GM19468 (cell line): ENCODE data around the gene PDIK1L.

ENCODE experiments used
- ATAC-seq: cut with Tn5 transposase; IDR thresholded peaks from one replicate; pipeline ENCODE4 v1.9.1; 2021; ENCODE audit warnings: mild to moderate bottlenecking, moderate library complexity, moderate number of reproducible peaks; ENCODE audit not compliant: unreplicated experiment; ENCODE audit errors: extremely low read depth

The PDIK1L gene

DNA sequence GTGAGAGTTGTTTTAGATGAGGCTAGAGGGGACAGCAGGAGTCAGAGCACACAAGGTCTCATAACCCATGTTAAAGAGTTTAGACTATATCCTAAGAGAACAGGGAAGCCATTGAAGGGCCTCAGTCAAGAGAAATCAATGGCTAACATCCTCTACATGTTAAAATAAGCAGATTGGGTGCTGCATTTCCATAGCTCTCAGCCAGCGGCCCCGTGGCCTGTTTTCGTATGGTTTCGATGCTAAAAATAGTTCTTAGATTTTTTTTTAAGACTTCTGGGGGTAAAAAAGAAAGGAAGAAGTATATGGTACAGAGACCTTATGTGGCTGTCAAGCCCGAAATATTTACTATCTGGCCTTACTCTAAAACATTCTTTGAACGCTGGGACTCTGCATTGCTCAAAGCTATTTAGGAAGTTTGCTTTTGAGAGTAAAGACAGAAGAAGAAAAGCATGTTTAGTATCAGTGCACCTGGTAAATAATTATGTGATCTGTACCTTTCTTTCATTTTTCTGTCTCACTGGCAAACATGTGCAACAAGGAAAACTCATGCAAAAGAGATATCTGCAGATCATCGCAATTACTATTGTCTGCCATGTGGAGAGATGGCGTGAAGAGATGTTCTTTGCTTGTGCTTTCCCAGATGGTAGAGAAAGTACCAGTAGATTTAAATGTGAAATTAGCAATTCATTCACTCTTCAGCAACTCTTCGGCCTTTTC, 8.4 kb downstream of the PDIK1L start:
- no peak for ATAC-seq

DNA sequence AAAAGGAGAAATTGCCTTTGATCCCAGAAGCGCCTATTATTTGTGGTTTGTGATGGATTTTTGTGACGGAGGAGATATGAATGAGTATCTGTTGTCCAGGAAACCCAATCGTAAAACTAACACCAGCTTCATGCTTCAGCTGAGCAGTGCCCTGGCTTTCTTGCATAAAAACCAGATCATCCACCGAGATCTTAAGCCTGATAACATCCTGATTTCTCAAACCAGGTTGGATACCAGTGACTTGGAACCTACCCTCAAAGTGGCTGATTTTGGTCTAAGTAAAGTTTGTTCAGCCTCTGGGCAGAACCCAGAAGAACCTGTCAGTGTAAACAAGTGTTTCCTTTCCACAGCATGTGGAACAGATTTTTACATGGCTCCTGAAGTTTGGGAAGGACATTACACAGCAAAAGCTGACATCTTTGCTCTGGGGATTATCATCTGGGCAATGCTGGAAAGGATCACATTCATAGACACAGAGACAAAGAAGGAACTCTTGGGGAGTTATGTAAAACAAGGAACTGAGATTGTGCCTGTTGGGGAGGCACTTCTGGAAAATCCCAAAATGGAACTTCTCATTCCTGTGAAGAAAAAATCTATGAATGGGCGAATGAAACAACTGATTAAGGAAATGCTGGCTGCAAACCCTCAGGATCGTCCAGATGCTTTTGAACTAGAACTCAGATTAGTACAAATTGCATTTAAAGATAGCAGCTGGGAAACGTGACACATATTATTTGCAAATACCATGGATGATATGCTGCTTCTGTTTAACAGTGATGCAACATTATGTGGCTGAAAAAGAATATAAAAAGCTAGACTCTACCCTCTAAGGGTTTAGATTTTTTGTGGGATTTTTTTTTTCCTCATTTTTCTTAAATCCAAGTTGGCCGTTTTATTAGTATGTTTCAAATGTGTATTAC, 10.5 kb downstream of the PDIK1L start:
- no peak for ATAC-seq

- no peak for ATAC-seq
Measured at GRCh38 chr1:26122988-26123973, 11.7 kb downstream of the PDIK1L start.

- ATAC-seq: no peak
Measured at GRCh38 chr1:26124418-26125331, 13.1 kb downstream of the PDIK1L start.

- no peak for ATAC-seq
Measured at GRCh38 chr1:26125382-26125781, 13.8 kb downstream of the PDIK1L start.

DNA sequence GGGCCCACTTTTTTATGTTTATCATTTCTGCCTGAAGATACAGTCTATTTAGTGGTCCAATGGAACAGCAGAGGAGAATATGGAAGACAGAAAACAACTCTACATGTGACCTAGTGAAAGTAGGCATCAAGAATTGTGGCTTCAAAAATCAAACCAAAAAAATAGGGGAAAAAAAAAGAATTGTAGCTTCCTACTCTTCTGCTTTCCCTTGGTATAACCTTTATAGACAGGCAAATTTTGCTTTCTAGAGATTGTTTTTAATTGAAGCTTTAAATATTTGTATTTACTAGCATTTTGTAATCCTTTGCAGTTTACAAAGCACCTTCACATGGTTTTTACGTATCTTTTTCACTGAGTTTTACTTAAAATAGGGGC, 14.3 kb downstream of the PDIK1L start:
- ATAC-seq: no peak

GRCh38 chr1:26126321-26127084, 14.9 kb downstream of the PDIK1L start:
- ATAC-seq: no peak

- ATAC-seq: no peak
Measured at GRCh38 chr1:26127235-26128163, 15.9 kb downstream of the PDIK1L start.

DNA sequence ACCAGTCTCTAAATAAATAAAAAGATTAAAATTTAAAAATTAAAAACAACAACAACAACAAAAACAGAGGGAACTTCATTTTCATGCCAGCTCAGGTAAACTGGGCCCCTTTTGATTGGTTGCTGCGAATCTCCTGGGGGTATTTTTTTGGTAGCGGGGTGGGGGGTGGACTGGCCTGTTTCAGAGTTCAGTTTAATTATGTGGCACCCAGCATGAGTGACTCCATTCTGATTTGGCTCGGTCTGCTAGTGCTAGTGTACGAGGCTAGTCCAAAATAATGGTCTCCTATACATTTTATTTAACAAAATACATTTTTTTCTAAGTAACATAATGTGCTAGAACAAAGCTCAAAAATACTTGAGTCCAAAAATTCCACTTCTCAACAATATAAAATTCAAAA, 18.2 kb downstream of the PDIK1L start:
- ATAC-seq: no peak

GRCh38 chr1:26130695-26131094, 19.1 kb downstream of the PDIK1L start:
- no peak for ATAC-seq

GRCh38 chr1:26132128-26132833, 20.7 kb downstream of the PDIK1L start:
- ATAC-seq: no peak

- ATAC-seq: no peak
Measured at GRCh38 chr1:26132834-26133167, 21.2 kb downstream of the PDIK1L start.

- no peak for ATAC-seq
Measured at GRCh38 chr1:26134466-26134865, 22.8 kb downstream of the PDIK1L start.

DNA sequence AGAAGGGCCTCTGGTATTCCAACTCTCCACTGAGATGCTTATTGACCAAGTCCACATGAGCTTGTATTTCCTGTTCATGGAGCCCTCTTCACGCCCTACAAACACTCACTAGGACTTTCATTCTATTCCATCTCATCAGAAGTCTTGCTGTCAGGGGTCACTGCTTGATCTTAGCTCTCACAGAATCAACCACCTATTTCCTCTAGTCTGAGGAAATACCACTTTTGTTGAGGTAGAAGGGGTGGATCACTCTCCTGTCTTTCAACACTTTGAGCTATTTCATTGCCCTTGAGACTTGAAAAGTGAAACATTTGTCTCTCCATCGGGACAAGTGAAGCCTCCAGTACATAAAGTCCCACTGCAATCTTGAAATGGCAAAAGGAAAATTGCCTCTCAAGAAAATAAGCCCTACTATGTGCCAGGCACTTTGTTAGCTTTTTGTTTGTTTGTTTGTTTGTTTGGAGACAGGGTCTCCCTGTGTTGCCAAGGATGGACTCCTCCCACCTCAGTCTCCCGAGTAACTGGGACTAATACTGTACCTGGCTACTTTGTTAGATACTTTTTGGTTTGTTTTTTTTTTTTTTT, 27.4 kb downstream of the PDIK1L start:
- ATAC-seq: no peak

- no peak for ATAC-seq
Measured at GRCh38 chr1:26142159-26142558, 30.5 kb downstream of the PDIK1L start.

GRCh38 chr1:26145041-26145959, 33.7 kb downstream of the PDIK1L start:
- ATAC-seq: no peak
